GM12873 (cell line): ENCODE measurements around the gene CHDH.

ENCODE experiments used
- TF ChIP-seq, protein P1 (sequence below): IDR thresholded peaks from 2 replicates; pipeline ENCODE4 v1.5.1; 2012; ENCODE audit warnings: low read depth, mild to moderate bottlenecking, moderate library complexity, low read length, control low read depth; ENCODE audit not compliant: insufficient read depth; ENCODE audit errors: missing control alignments

Gene CHDH

GRCh38 chr3:53800041-53800906, 45.9 kb downstream of the CHDH start:
- TF ChIP-seq, protein P1, sequence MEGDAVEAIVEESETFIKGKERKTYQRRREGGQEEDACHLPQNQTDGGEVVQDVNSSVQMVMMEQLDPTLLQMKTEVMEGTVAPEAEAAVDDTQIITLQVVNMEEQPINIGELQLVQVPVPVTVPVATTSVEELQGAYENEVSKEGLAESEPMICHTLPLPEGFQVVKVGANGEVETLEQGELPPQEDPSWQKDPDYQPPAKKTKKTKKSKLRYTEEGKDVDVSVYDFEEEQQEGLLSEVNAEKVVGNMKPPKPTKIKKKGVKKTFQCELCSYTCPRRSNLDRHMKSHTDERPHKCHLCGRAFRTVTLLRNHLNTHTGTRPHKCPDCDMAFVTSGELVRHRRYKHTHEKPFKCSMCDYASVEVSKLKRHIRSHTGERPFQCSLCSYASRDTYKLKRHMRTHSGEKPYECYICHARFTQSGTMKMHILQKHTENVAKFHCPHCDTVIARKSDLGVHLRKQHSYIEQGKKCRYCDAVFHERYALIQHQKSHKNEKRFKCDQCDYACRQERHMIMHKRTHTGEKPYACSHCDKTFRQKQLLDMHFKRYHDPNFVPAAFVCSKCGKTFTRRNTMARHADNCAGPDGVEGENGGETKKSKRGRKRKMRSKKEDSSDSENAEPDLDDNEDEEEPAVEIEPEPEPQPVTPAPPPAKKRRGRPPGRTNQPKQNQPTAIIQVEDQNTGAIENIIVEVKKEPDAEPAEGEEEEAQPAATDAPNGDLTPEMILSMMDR = no peak

- TF ChIP-seq, protein P1 = no peak
Measured at GRCh38 chr3:53799338-53799865, 46.8 kb downstream of the CHDH start.

- TF ChIP-seq, protein P1 = no peak
Measured at GRCh38 chr3:53798144-53798543, 48.1 kb downstream of the CHDH start.

DNA sequence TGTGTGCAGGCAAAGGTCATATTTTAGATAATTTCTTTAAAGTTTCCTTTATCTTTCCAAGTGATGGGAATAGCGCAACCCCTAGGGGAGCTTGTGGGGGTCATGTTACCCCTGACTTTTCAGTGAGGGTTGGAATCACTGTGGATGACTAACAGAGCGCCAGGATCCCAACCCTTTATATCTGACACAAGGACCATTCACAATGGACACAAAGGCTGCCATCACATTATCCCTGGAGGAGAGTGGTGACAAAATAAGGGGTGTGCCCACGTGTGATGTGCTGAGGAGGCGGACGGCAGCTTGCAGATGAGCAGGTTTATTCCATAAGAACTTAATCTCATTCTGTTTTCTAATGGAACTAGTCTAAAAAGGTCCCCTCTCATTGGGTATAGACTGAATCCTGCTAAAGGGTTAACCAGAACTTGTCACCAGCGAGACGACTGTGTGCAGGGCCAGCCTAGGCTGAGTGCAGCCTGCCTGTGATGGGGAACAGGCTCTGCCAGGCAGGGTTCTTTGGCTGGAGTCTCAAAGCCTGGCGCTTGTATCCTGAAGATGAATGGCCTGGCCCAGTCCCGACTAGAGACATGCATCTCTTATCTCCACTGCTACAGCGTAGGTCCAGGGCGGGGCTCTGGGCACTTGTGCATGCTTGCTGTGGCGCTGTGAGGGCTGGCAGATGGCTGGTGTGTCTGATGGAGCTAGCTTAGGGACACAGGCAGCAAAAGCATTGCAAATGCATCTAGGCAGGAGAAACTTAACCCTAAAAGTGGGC, 50.2 kb downstream of the CHDH start:
- TF ChIP-seq, protein P1 = no peak

DNA sequence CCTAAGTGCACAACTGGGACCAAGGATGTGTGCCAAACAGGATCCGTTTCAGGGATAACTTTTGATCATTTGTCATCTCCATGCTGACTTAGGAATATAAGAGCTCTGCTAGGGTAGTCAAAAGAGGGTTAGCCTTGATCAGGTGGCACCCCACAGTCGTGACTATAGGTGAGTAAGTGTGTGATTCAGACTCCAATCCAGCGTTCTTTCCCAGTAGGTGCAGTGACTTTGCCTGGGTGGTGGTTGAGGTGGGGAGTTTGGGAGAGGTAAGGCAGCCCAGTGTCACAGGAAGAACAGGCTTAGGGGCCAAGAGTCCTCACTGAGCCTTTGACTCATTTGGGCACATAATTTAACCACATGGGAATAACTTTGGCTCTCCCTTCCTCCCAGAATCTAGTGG, 51.0 kb downstream of the CHDH start:
- TF ChIP-seq, protein P1 = no peak

DNA sequence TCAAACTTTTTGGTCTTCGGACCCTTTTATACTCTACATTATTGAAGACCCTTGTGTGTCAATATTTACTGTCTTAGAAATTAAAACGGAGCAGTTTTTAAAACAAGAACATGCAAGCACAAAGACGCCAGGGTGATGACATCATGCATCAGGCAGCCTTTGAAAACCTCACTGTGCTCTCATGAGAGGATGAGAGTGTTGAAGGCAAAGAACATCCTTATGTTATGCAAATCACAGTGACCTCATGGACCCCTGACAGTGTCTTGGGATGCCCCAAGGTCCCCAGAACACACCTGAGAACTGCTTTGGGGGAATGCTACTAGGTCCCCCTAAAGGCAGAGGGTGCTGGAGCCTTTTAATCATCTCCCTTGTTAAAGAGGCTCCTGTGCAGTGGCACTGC, 51.6 kb downstream of the CHDH start:
- TF ChIP-seq, protein P1 = no peak

GRCh38 chr3:53792866-53793265, 53.4 kb downstream of the CHDH start:
- TF ChIP-seq, protein P1 = no peak
